Retinal pigment epithelial cell (primary cell): Measurements from ENCODE around the gene CCL17.

Source experiments
- DNase-seq: peaks from one replicate; pipeline ENCODE4 v3.0.0-alpha.2; 2010; ENCODE audit warnings: low read depth
- H3K4me3 ChIP-seq: 2 replicates; pipeline ENCODE4 v1.5.1; 2011; ENCODE audit warnings: mild to moderate bottlenecking, low read length, control low read depth, moderate library complexity
- CTCF ChIP-seq: conservative IDR thresholded peaks from 2 replicates; pipeline ENCODE4 v1.5.1; 2011; ENCODE audit warnings: low read depth, low read length, control low read depth, inconsistent platforms

Gene CCL17

GRCh38 chr16:57411362-57411976 is 6.9 kb downstream of the CCL17 start:
- TF ChIP-seq CTCF, result no peak
- no peak overlapping the region for H3K4me3 ChIP-seq
- DNase-seq, result no peak

- TF ChIP-seq CTCF, result no peak
- no peak for DNase-seq
- H3K4me3 ChIP-seq, result no peak overlapping the region
Measured at GRCh38 chr16:57412584-57412983, 8.0 kb downstream of the CCL17 start.

- no peak overlapping the region for H3K4me3 ChIP-seq
- no peak for TF ChIP-seq CTCF
- DNase-seq, result no peak
Measured at GRCh38 chr16:57413301-57413730, 8.7 kb downstream of the CCL17 start.

GRCh38 chr16:57413733-57414132 is 9.2 kb downstream of the CCL17 start:
- TF ChIP-seq CTCF, result no peak

GRCh38 chr16:57416084-57416483 is 11.5 kb downstream of the CCL17 start:
- TF ChIP-seq CTCF, result no peak
- DNase-seq, result no peak
- H3K4me3 ChIP-seq, result no peak overlapping the region

More at GRCh38 chr16:57413733-57414132, 9.2 kb downstream of the CCL17 start:
- DNase-seq, result no peak
- H3K4me3 ChIP-seq, result no peak overlapping the region

GRCh38 chr16:57419506-57419905 is 14.9 kb downstream of the CCL17 start:
- DNase-seq, result no peak
- no peak overlapping the region for H3K4me3 ChIP-seq
- peak; percentile 3 for TF ChIP-seq CTCF

- DNase-seq, result no peak
- H3K4me3 ChIP-seq, result no peak overlapping the region
- TF ChIP-seq CTCF, result peak; percentile 90
Measured at GRCh38 chr16:57422026-57422944, 17.7 kb downstream of the CCL17 start.
